Natural killer cell treated with Interleukin-12 subunit alpha and Interleukin-12 subunit beta and Interleukin-15 and Interleukin-18, amount 100 ng/mL, for 72 hours (primary cell): ENCODE measurements around the gene SMCO1. TPM values are rescaled to one million over a fixed set of nuclear protein-coding genes. Genes with fewer than 3 reads are reported as not detected.

Experiments used
- total RNA-seq, 2 donors: library from RNA; stranded (reverse); gene quantifications; one replicate each; pipeline ENCODE4 v1.2.3, GENCODE V29; 2022

The SMCO1 gene
- total RNA-seq, 2 donors from 2014 or later = not detected

Other genes starting within 250 kb of the SMCO1 start
- 100 to 1,000 TPM in 1 of 2 donors, 10 to 100 TPM in 1; 99.7 to 129 TPM for gene PCYT1A, start 227.6 kb downstream of the SMCO1 start, total RNA-seq
- 10 to 100 TPM; 10.1 to 12.7 TPM for gene DYNLT2B, start 197.1 kb downstream of the SMCO1 start, total RNA-seq
- under 1 TPM in 1 of 2 donors, not detected in 1; 0.81 TPM for gene TM4SF19, start 177.0 kb downstream of the SMCO1 start, total RNA-seq
- 10 to 100 TPM; 51.4 to 53.2 TPM for gene UBXN7, start 82.9 kb downstream of the SMCO1 start, total RNA-seq
- gene RNF168, start 11.6 kb downstream of the SMCO1 start, total RNA-seq = 10 to 100 TPM; 22.2 to 29.9 TPM
- gene WDR53, start 53.2 kb upstream of the SMCO1 start, total RNA-seq = 10 to 100 TPM; 19.7 to 23.0 TPM
- gene FBXO45, start 53.3 kb upstream of the SMCO1 start, total RNA-seq = 10 to 100 TPM; 17.7 to 22.3 TPM
- 10 to 100 TPM; 40.3 to 55.7 TPM for gene NRROS, start 124.3 kb upstream of the SMCO1 start, total RNA-seq
- 1 to 10 TPM; 2.3 to 4.2 TPM for gene CEP19, start 196.9 kb upstream of the SMCO1 start, total RNA-seq
- 10 to 100 TPM; 28.1 to 33.6 TPM for gene PIGX, start 197.0 kb upstream of the SMCO1 start, total RNA-seq
- gene PAK2, start 224.5 kb upstream of the SMCO1 start, total RNA-seq = 10 to 100 TPM; 70.1 to 83.3 TPM